Measurements from ENCODE around the gene GPA33. TPM values are rescaled to one million over a fixed set of nuclear protein-coding genes. Genes with fewer than 3 reads are reported as not detected.

Gene GPA33
- total RNA-seq, 2 experiments from 2014 or later, result 0.65 to 0.71 TPM

- no peak overlapping the region for H3K27ac Mint-ChIP-seq
- peaks cover 3% of the 10 kb centered on the region for H3K9me3 Mint-ChIP-seq
- H3K4me1 Mint-ChIP-seq, result peaks cover 26% of the 10 kb centered on the region
- DNase-seq, result no peak
- CTCF ChIA-PET, result no interaction called here
- POLR2A ChIA-PET, result no interaction called here
- peaks cover 13% of the 10 kb centered on the region for H3K27me3 Mint-ChIP-seq
- H3K4me3 Mint-ChIP-seq, result no peak overlapping the region
- peaks cover 3% of the 10 kb centered on the region for H3K36me3 Mint-ChIP-seq (ENCODE audit: low read depth)
Measured at GRCh38 chr1:167111868-167112709, 21.9 kb upstream of the GPA33 start.

- DNase-seq, result peak; percentile 26
- ChIA-PET POLR2A (interaction anchor here (1.0 kb wide), 1 partner anchor 109 kb away, joined by 3 read pairs; no protein-coding TSS in a partner anchor), CTCF (no interaction called here)
- H3K27me3 Mint-ChIP-seq, result peaks cover 13% of the 10 kb centered on the region
- H3K4me3 Mint-ChIP-seq, result no peak overlapping the region
- no peak overlapping the region for H3K27ac Mint-ChIP-seq
- peaks cover 3% of the 10 kb centered on the region for H3K9me3 Mint-ChIP-seq
- H3K36me3 Mint-ChIP-seq (ENCODE audit: low read depth), result peaks cover 3% of the 10 kb centered on the region
- H3K4me1 Mint-ChIP-seq, result peaks cover 26% of the 10 kb centered on the region
Measured at GRCh38 chr1:167110586-167110985, 20.4 kb upstream of the GPA33 start.

GRCh38 chr1:167109125-167109524 lies 18.9 kb upstream of the GPA33 start:
- Mint-ChIP-seq H3K4me3 (no peak overlapping the region), H3K36me3 (ENCODE audit: low read depth) (peaks cover 3% of the 10 kb centered on the region), H3K9me3 (peaks cover 3% of the 10 kb centered on the region), H3K4me1 (peaks cover 37% of the 10 kb centered on the region), H3K27me3 (peaks cover 3% of the 10 kb centered on the region), H3K27ac (no peak overlapping the region)
- DNase-seq, result no peak
- CTCF ChIA-PET, result interaction anchor here (1.0 kb wide), 1 partner anchor 18 kb away, joined by 3 read pairs; no protein-coding TSS in a partner anchor
- POLR2A ChIA-PET, result no interaction called here

DNA sequence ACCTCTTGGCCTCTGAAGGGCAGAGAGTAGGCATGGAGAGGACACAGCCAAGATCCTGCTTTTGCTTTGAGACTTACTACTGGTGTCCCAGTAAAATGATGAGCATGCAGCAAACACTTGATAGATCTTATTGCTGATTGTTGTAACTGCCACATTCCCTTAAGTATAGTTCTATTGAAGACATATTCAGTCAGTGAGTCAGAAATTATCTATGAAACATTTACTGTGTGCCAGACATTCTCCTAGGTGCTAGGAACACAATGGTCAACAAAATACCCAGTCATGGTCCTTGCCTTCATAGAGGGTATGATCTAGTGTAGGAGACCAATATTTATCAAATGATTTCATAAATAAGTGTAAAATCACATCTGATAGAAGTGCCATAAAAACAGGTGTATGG lies 17.3 kb upstream of the GPA33 start:
- Mint-ChIP-seq H3K27me3 (no peaks in the 10 kb centered on the region), H3K36me3 (ENCODE audit: low read depth) (peaks cover 3% of the 10 kb centered on the region), H3K27ac (no peak overlapping the region), H3K9me3 (peaks cover 3% of the 10 kb centered on the region), H3K4me1 (peaks cover 39% of the 10 kb centered on the region), H3K4me3 (no peak overlapping the region)
- DNase-seq, result no peak
- ChIA-PET CTCF (no interaction called here), POLR2A (no interaction called here)

DNA sequence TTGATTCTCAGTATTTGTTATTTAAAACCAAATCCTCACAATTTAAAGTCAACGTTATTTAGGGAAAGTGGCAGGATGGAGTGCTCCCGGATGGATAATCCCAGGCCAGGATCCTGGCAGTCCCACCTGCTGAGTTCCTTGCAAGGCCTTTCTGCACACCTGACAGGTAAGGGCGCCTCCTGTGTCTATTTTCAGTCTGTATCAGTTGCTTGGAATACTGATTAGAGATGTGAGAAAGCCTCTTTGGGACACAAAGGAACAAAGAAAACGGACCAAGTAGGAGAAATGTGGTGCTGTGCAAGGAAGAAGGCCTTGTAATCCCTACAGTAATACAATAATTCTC lies 15.9 kb upstream of the GPA33 start:
- DNase-seq, result no peak
- CTCF ChIA-PET, result no interaction called here

GRCh38 chr1:167105271-167106118 lies 15.3 kb upstream of the GPA33 start:
- ChIA-PET CTCF (no interaction called here), POLR2A (no interaction called here)
- Mint-ChIP-seq H3K9me3 (peaks cover 3% of the 10 kb centered on the region), H3K27me3 (peaks cover 4% of the 10 kb centered on the region), H3K4me1 (peaks cover 33% of the 10 kb centered on the region), H3K4me3 (no peak overlapping the region), H3K36me3 (ENCODE audit: low read depth) (peaks cover 3% of the 10 kb centered on the region), H3K27ac (no peak overlapping the region)
- no peak for DNase-seq

More for the DNA sequence above, 15.9 kb upstream of the GPA33 start:
- H3K27me3 Mint-ChIP-seq, result no peaks in the 10 kb centered on the region
- POLR2A ChIA-PET, result no interaction called here
- H3K4me1 Mint-ChIP-seq, result peaks cover 39% of the 10 kb centered on the region
- no peak overlapping the region for H3K27ac Mint-ChIP-seq
- peaks cover 3% of the 10 kb centered on the region for H3K36me3 Mint-ChIP-seq (ENCODE audit: low read depth)
- no peak overlapping the region for H3K4me3 Mint-ChIP-seq
- peaks cover 3% of the 10 kb centered on the region for H3K9me3 Mint-ChIP-seq

DNA sequence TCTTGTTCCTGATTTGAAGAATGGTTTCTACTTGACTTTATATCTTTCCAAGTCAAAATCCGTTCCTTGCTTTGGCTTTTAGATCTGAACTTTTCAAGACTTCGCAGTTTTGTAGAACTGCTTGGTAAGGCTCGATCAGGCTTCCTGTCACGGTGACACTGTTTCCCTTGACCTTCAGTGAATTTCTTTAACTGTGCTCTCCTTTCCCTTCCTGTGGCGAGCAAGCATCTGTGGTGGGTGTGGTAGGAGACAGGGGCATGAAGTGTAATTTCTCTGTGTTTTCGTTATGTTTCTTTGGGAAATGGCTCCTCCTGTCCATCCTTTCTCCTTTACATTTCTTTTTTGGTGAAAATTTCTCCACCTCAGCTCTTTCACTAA lies 14.1 kb upstream of the GPA33 start:
- peaks cover 21% of the 10 kb centered on the region for H3K4me1 Mint-ChIP-seq
- no peaks in the 10 kb centered on the region for H3K9me3 Mint-ChIP-seq
- CTCF ChIA-PET, result interaction anchor here (1.8 kb wide), 1 partner anchor 45 kb away, joined by 6 read pairs; no protein-coding TSS in a partner anchor
- no peaks in the 10 kb centered on the region for H3K36me3 Mint-ChIP-seq (ENCODE audit: low read depth)
- no peak overlapping the region for H3K27ac Mint-ChIP-seq
- no peak for DNase-seq
- H3K27me3 Mint-ChIP-seq, result peaks cover 8% of the 10 kb centered on the region
- no peak overlapping the region for H3K4me3 Mint-ChIP-seq
- POLR2A ChIA-PET, result interaction anchor here (1.4 kb wide), 1 partner anchor 12 kb away, joined by 4 read pairs; no protein-coding TSS in a partner anchor

GRCh38 chr1:167102906-167103573 lies 12.9 kb upstream of the GPA33 start:
- POLR2A ChIA-PET, result no interaction called here
- DNase-seq, result no peak
- Mint-ChIP-seq H3K36me3 (ENCODE audit: low read depth) (no peaks in the 10 kb centered on the region), H3K27me3 (peaks cover 8% of the 10 kb centered on the region), H3K4me1 (peaks cover 12% of the 10 kb centered on the region), H3K27ac (no peak overlapping the region), H3K9me3 (no peaks in the 10 kb centered on the region), H3K4me3 (no peak overlapping the region)
- CTCF ChIA-PET, result interaction anchor here (1.8 kb wide), 1 partner anchor 44 kb away, joined by 6 read pairs; no protein-coding TSS in a partner anchor

GRCh38 chr1:167101754-167102153 lies 11.6 kb upstream of the GPA33 start:
- ChIA-PET POLR2A (no interaction called here), CTCF (no interaction called here)
- Mint-ChIP-seq H3K27me3 (peaks cover 10% of the 10 kb centered on the region), H3K36me3 (ENCODE audit: low read depth) (no peaks in the 10 kb centered on the region), H3K4me3 (no peak overlapping the region), H3K27ac (no peak overlapping the region), H3K9me3 (peaks cover under 1% of the 10 kb centered on the region), H3K4me1 (peaks cover 12% of the 10 kb centered on the region)
- no peak for DNase-seq

- ChIA-PET CTCF (no interaction called here), POLR2A (no interaction called here)
- no peaks in the 10 kb centered on the region for H3K36me3 Mint-ChIP-seq (ENCODE audit: low read depth)
- no peak overlapping the region for H3K4me3 Mint-ChIP-seq
- no peak overlapping the region for H3K27ac Mint-ChIP-seq
- H3K4me1 Mint-ChIP-seq, result peaks cover 12% of the 10 kb centered on the region
- peaks cover 3% of the 10 kb centered on the region for H3K9me3 Mint-ChIP-seq
- no peak for DNase-seq
- peaks cover 10% of the 10 kb centered on the region for H3K27me3 Mint-ChIP-seq
Measured at GRCh38 chr1:167100730-167101129, 10.6 kb upstream of the GPA33 start.

DNA sequence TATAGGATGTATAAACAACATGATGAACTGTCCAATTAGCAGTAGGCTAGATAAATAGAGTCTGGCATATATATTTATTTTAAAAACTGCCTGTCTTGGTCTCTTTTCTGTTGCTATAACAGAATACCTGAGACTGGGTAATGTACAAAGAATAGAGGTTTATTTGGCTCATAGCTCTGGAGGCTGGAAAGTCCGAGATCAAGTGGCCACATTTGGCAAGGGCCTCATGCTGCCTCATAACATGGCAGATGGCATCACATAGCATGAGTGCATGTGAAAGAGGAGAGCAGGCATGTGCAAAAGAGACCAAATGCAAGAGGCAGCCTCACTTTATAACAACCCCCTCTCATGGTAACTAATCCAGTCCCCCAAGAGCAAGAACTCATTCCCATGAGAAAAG lies 9.7 kb upstream of the GPA33 start:
- Mint-ChIP-seq H3K36me3 (ENCODE audit: low read depth) (no peaks in the 10 kb centered on the region), H3K9me3 (peaks cover 3% of the 10 kb centered on the region), H3K4me3 (no peak overlapping the region), H3K4me1 (peaks cover 9% of the 10 kb centered on the region), H3K27me3 (peaks cover 10% of the 10 kb centered on the region), H3K27ac (no peak overlapping the region)
- CTCF ChIA-PET, result no interaction called here
- no peak for DNase-seq
- POLR2A ChIA-PET, result no interaction called here

DNA sequence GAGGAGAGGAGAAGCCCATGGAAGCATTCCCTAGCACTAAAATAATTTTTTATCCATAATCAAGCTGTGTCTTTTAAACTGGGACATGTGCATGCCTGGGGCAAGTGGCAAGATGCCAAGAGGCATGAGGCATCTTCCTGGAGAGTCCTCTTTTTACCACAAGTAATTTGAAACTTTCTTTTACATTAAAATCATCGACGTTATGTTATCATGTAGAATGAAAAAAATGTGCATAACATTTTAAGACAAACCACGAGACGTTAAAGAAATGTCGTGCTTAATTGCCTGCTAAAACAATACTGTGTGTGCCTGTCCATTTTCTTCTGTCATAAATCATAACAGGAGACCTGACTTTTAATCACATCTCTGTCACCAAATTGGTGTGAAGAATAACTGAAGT lies 5.2 kb upstream of the GPA33 start:
- CTCF ChIA-PET, result no interaction called here

GRCh38 chr1:167094690-167095089 lies 4.5 kb upstream of the GPA33 start:
- peaks cover 11% of the 10 kb centered on the region for H3K4me1 Mint-ChIP-seq
- no peak for DNase-seq
- ChIA-PET POLR2A (no interaction called here), CTCF (no interaction called here)
- no peaks in the 10 kb centered on the region for H3K36me3 Mint-ChIP-seq (ENCODE audit: low read depth)
- H3K9me3 Mint-ChIP-seq, result peaks cover 3% of the 10 kb centered on the region
- peaks cover 3% of the 10 kb centered on the region for H3K27me3 Mint-ChIP-seq
- no peak overlapping the region for H3K4me3 Mint-ChIP-seq
- H3K27ac Mint-ChIP-seq, result no peak overlapping the region

More for the DNA sequence above, 5.2 kb upstream of the GPA33 start:
- POLR2A ChIA-PET, result no interaction called here
- Mint-ChIP-seq H3K27ac (no peak overlapping the region), H3K36me3 (ENCODE audit: low read depth) (no peaks in the 10 kb centered on the region), H3K27me3 (peaks cover 5% of the 10 kb centered on the region), H3K4me3 (no peak overlapping the region), H3K4me1 (peaks cover 7% of the 10 kb centered on the region), H3K9me3 (peaks cover 3% of the 10 kb centered on the region)
- no peak for DNase-seq
